ENCODE data around the gene SOWAHA. TPM values are rescaled to one million over a fixed set of nuclear protein-coding genes. Genes with fewer than 3 reads are reported as not detected.
A peak's percentile ranks its signal among the peaks of the same experiment; 100 is the strongest.

The SOWAHA gene
- total and polyA plus RNA-seq, 2 experiments from 2014 or later: not detected

GRCh38 chr5:132808866-132809265 is 4.2 kb upstream of the SOWAHA start:
- H3K27me3 ChIP-seq: peaks cover 56% of the 10 kb centered on the region

GRCh38 chr5:132810605-132811004 is 2.5 kb upstream of the SOWAHA start:
- Histone ChIP-seq H3K27ac (no peak overlapping the region), H3K27me3 (peaks cover 73% of the 10 kb centered on the region), H3K4me1 (ENCODE audit: low read depth) (peaks cover 3% of the 10 kb centered on the region), H3K36me3 (no peaks in the 10 kb centered on the region), H3K4me3 (no peak overlapping the region), H3K9me3 (ENCODE audit: low read depth) (no peaks in the 10 kb centered on the region)
- TF ChIP-seq, protein P1, sequence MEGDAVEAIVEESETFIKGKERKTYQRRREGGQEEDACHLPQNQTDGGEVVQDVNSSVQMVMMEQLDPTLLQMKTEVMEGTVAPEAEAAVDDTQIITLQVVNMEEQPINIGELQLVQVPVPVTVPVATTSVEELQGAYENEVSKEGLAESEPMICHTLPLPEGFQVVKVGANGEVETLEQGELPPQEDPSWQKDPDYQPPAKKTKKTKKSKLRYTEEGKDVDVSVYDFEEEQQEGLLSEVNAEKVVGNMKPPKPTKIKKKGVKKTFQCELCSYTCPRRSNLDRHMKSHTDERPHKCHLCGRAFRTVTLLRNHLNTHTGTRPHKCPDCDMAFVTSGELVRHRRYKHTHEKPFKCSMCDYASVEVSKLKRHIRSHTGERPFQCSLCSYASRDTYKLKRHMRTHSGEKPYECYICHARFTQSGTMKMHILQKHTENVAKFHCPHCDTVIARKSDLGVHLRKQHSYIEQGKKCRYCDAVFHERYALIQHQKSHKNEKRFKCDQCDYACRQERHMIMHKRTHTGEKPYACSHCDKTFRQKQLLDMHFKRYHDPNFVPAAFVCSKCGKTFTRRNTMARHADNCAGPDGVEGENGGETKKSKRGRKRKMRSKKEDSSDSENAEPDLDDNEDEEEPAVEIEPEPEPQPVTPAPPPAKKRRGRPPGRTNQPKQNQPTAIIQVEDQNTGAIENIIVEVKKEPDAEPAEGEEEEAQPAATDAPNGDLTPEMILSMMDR (IDR thresholded peaks at IDR 0.05; ENCODE audit: low read depth, low read length): no peak
- DNase-seq (ENCODE audit: low read depth in 1 of 2, low spot score in 1 of 2): no peak

More at GRCh38 chr5:132808866-132809265, 4.2 kb upstream of the SOWAHA start:
- no peak overlapping the region for H3K27ac ChIP-seq
- no peaks in the 10 kb centered on the region for H3K9me3 ChIP-seq (ENCODE audit: low read depth)
- TF ChIP-seq, protein P1 (IDR thresholded peaks at IDR 0.05; ENCODE audit: low read depth, low read length): no peak
- no peak for DNase-seq (ENCODE audit: low read depth in 1 of 2, low spot score in 1 of 2)
- H3K4me3 ChIP-seq: no peak overlapping the region
- peaks cover 3% of the 10 kb centered on the region for H3K4me1 ChIP-seq (ENCODE audit: low read depth)
- H3K36me3 ChIP-seq: no peaks in the 10 kb centered on the region

- TF ChIP-seq, protein P1 (IDR thresholded peaks at IDR 0.05; ENCODE audit: low read depth, low read length): no peak
- H3K27ac ChIP-seq: no peak overlapping the region
- peaks cover 3% of the 10 kb centered on the region for H3K4me1 ChIP-seq (ENCODE audit: low read depth)
- no peak overlapping the region for H3K4me3 ChIP-seq
- peaks cover 88% of the 10 kb centered on the region for H3K27me3 ChIP-seq
- DNase-seq (ENCODE audit: low read depth in 1 of 2, low spot score in 1 of 2): no peak
- H3K36me3 ChIP-seq: no peaks in the 10 kb centered on the region
- no peaks in the 10 kb centered on the region for H3K9me3 ChIP-seq (ENCODE audit: low read depth)
These were observed 858 bp upstream of the SOWAHA start for GRCh38 chr5:132812123-132812765.

DNA sequence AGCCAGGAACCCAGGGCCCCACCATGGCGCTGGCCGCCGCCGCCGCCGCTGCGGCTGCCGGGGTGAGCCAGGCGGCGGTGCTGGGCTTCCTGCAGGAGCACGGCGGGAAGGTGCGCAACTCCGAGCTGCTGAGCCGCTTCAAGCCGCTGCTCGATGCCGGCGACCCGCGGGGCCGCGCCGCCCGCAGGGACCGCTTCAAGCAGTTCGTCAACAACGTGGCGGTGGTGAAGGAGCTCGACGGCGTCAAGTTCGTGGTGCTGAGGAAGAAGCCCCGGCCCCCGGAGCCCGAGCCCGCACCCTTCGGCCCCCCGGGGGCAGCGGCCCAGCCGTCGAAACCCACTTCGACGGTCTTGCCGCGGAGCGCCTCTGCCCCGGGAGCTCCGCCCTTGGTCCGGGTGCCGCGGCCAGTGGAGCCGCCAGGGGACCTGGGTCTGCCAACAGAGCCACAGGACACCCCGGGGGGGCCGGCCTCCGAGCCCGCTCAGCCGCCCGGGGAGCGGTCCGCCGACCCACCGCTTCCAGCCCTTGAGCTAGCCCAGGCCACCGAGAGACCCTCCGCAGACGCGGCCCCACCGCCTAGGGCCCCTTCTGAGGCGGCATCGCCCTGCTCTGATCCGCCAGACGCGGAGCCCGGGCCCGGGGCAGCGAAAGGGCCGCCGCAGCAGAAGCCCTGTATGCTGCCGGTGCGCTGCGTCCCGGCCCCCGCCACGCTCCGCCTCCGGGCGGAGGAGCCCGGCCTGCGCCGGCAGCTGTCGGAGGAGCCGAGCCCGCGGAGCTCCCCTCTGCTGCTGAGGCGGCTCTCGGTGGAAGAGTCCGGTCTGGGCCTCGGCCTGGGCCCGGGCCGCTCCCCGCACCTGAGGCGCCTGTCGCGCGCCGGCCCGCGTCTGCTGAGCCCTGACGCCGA is 749 bp downstream of the SOWAHA start:
- TF ChIP-seq, protein P1 (IDR thresholded peaks at IDR 0.05; ENCODE audit: low read depth, low read length): no peak
- Histone ChIP-seq H3K36me3 (no peaks in the 10 kb centered on the region), H3K27ac (no peak overlapping the region), H3K27me3 (peaks cover 89% of the 10 kb centered on the region), H3K9me3 (ENCODE audit: low read depth) (no peaks in the 10 kb centered on the region), H3K4me3 (peak overlapping the region; percentile 37), H3K4me1 (ENCODE audit: low read depth) (peaks cover 3% of the 10 kb centered on the region)
- peak in 1 of 2 donors; percentile 58 for DNase-seq (ENCODE audit: low read depth in 1 of 2, low spot score in 1 of 2)

GRCh38 chr5:132814503-132815294 is 1.6 kb downstream of the SOWAHA start:
- Histone ChIP-seq H3K4me1 (ENCODE audit: low read depth) (peaks cover 3% of the 10 kb centered on the region), H3K4me3 (no peak overlapping the region), H3K27me3 (peaks cover 81% of the 10 kb centered on the region), H3K36me3 (no peaks in the 10 kb centered on the region), H3K27ac (no peak overlapping the region), H3K9me3 (ENCODE audit: low read depth) (no peaks in the 10 kb centered on the region)
- TF ChIP-seq, protein P1 (IDR thresholded peaks at IDR 0.05; ENCODE audit: low read depth, low read length): no peak
- DNase-seq (ENCODE audit: low read depth in 1 of 2, low spot score in 1 of 2): no peak
